ENCODE data around the gene TECPR2.

DNA sequence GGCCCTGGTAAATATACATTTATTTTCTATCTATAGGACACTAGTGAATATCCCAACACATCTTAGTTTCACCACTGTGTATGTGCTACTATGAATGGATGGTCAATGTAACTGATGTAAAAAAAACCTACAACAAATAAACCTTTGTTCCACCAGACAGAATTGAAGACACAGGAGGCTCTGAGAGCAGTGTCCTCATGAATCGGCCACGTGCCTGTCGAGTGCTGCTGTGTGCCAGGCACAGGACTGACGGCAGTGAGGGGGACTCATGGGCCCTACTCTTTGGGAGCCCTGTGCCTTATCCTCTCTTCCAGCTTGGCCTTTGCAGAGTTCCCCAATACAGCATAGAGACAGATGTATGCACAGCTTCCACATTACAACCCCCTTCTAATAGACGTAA, 18.3 kb upstream of the TECPR2 start:
- TF ChIP-seq CTCF (IDR thresholded peaks at IDR 0.05; ENCODE audit: poor library complexity) = no peak
- no peak for TF ChIP-seq EZH2 (IDR thresholded peaks at IDR 0.05; ENCODE audit: borderline replicate concordance)
- TF ChIP-seq EZH2phosphoT487 (IDR thresholded peaks at IDR 0.05; ENCODE audit: low read depth, severe bottlenecking, unreplicated experiment) = no peak
